IMR-90 (cell line): ENCODE results near the gene COL2A1. TPM values are rescaled to one million over a fixed set of nuclear protein-coding genes. Genes with fewer than 3 reads are reported as not detected.

Source experiments
- ATAC-seq: fragments of 200-7000 bp; cut with Tn5 transposase; 2 replicates; pipeline ENCODE4 v1.9.1; 2020; ENCODE audit warnings: low read depth, mild to moderate bottlenecking, moderate library complexity
- BruUV-seq: library from RNA; stranded (reverse); fragments of 400-500 nt; replicated peaks from 2 replicates; lab custom pipeline; 2021; lab: Mats Ljungman, UMichigan
- CTCF ChIA-PET: fragments of 300-600 bp; formaldehyde crosslinking; extraction: SDS; loops from one replicate; lab custom pipeline; 2021; ENCODE audit warnings: antibody characterized with exemption; lab: Yijun Ruan, JAX
- POLR2A ChIA-PET: fragments of 300-600 bp; sonication (Branson Sonifier 250); formaldehyde crosslinking; loops from one replicate; lab custom pipeline; 2022; ENCODE audit warnings: antibody characterized with exemption; ENCODE audit not compliant: unreplicated experiment; lab: Charles Lee
- DNase-seq: peaks from one replicate; pipeline ENCODE4 v3.0.0; 2013
- H2AFZ ChIP-seq: replicated peaks from 2 replicates; pipeline ENCODE3; 2013; ENCODE audit warnings: low read length, mild to moderate bottlenecking; ENCODE audit not compliant: poor library complexity
- H2AK5ac ChIP-seq: 2 replicates; pipeline ENCODE4 v1.6.1; 2013; ENCODE audit warnings: low read depth, low read length, inconsistent platforms
- H2AK9ac ChIP-seq: replicated peaks from 2 replicates; pipeline ENCODE3; 2013; ENCODE audit warnings: mild to moderate bottlenecking, low read depth, low read length, moderate library complexity; ENCODE audit not compliant: poor library complexity
- H2BK120ac ChIP-seq: 2 replicates; pipeline ENCODE4 v1.6.1; 2013; ENCODE audit warnings: low read depth, low read length, inconsistent platforms
- H2BK15ac ChIP-seq: 3 replicates; pipeline ENCODE4 v1.6.1; 2013; ENCODE audit warnings: low read depth, low read length, inconsistent platforms
- H2BK20ac ChIP-seq: 2 replicates; pipeline ENCODE4 v1.6.1; 2013; ENCODE audit warnings: low read depth, mild to moderate bottlenecking, inconsistent platforms, low read length, moderate library complexity
- H2BK5ac ChIP-seq: 2 replicates; pipeline ENCODE4 v1.6.1; 2013; ENCODE audit warnings: mild to moderate bottlenecking, low read depth, low read length, inconsistent platforms; ENCODE audit not compliant: poor library complexity, severe bottlenecking
- H3K14ac ChIP-seq: replicated peaks from 2 replicates; pipeline ENCODE4 v1.6.1; 2013; ENCODE audit warnings: low read depth, low read length, inconsistent platforms
- H3K18ac ChIP-seq: 2 replicates; pipeline ENCODE4 v1.6.1; 2013; ENCODE audit warnings: low read depth, low read length, control low read depth
- H3K23ac ChIP-seq: 2 replicates; pipeline ENCODE4 v1.6.1; 2013; ENCODE audit warnings: low read depth, low read length, inconsistent platforms
- H3K27ac ChIP-seq: 2 replicates; pipeline ENCODE4 v1.5.1; 2013; ENCODE audit warnings: mild to moderate bottlenecking, control low read depth, low read length; ENCODE audit not compliant: insufficient read depth
- H3K27me3 ChIP-seq: 2 replicates; pipeline ENCODE4 v1.6.1; 2013; ENCODE audit warnings: low read length; ENCODE audit not compliant: control insufficient read depth, insufficient read depth
- H3K36me3 ChIP-seq: 2 replicates; pipeline ENCODE4 v1.6.1; 2013; ENCODE audit warnings: low read length, mixed read lengths; ENCODE audit not compliant: control insufficient read depth, insufficient read depth
- H3K4ac ChIP-seq: 2 replicates; pipeline ENCODE4 v1.6.1; 2013; ENCODE audit warnings: low read depth, low read length, inconsistent platforms
- H3K4me1 ChIP-seq: 2 replicates; pipeline ENCODE4 v1.6.1; 2013; ENCODE audit warnings: low read length, mixed read lengths; ENCODE audit not compliant: control insufficient read depth, insufficient read depth
- H3K4me2 ChIP-seq: 2 replicates; pipeline ENCODE4 v1.6.1; 2013; ENCODE audit warnings: low read depth, mild to moderate bottlenecking, control low read depth, low read length, moderate library complexity
- H3K4me3 ChIP-seq: 2 replicates; pipeline ENCODE4 v1.5.1; 2013; ENCODE audit warnings: low read depth, mild to moderate bottlenecking, control low read depth, low read length, moderate library complexity; ENCODE audit not compliant: insufficient read depth
- H3K56ac ChIP-seq: 2 replicates; pipeline ENCODE4 v1.6.1; 2013; ENCODE audit warnings: low read length, inconsistent platforms; ENCODE audit not compliant: insufficient read depth; ENCODE audit errors: extremely low read depth
- H3K79me1 ChIP-seq, 2 experiments: 2 replicates each; pipeline ENCODE4 v1.6.1; 2013; ENCODE audit warnings: low read length in 2 of 2, inconsistent platforms in 1 of 2, low read depth in 1 of 2
- H3K9ac ChIP-seq: 2 replicates; pipeline ENCODE4 v1.6.1; 2013; ENCODE audit warnings: low read depth, low read length, control low read depth
- H3K9me1 ChIP-seq: 2 replicates; pipeline ENCODE4 v1.6.1; 2013; ENCODE audit warnings: low read length, inconsistent platforms; ENCODE audit not compliant: insufficient read depth
- H3K9me3 ChIP-seq: 2 replicates; pipeline ENCODE4 v1.6.1; 2013; ENCODE audit warnings: low read length; ENCODE audit not compliant: control insufficient read depth, insufficient read depth
- H4K20me1 ChIP-seq: 2 replicates; pipeline ENCODE4 v1.6.1; 2013; ENCODE audit warnings: low read length, inconsistent platforms; ENCODE audit not compliant: insufficient read depth
- H4K5ac ChIP-seq: 2 replicates; pipeline ENCODE4 v1.6.1; 2013; ENCODE audit warnings: mild to moderate bottlenecking, low read depth, low read length, control low read depth
- H4K8ac ChIP-seq, 2 experiments: 2 replicates each; pipeline ENCODE4 v1.6.1; 2013; ENCODE audit warnings: low read depth in 2 of 2, low read length in 2 of 2, control low read depth in 1 of 2, inconsistent platforms in 1 of 2
- H4K91ac ChIP-seq: 2 replicates; pipeline ENCODE4 v1.6.1; 2013; ENCODE audit warnings: low read depth, low read length, inconsistent platforms; ENCODE audit not compliant: insufficient read depth
- BHLHE40 ChIP-seq: fragments of 150-350 bp; IDR thresholded peaks from 2 replicates; pipeline ENCODE4 v1.6.1; 2016; ENCODE audit warnings: mild to moderate bottlenecking, low read depth, low read length
- CEBPB ChIP-seq: IDR thresholded peaks from 2 replicates; pipeline ENCODE4 v1.6.1; 2012; ENCODE audit warnings: low read depth, low read length, improper control_type of control experiment
- CHD1 ChIP-seq: IDR thresholded peaks from 2 replicates; pipeline ENCODE4 v1.6.1; 2012; ENCODE audit warnings: low read depth, low read length, improper control_type of control experiment
- FOS ChIP-seq: fragments of 150-350 bp; IDR thresholded peaks from 2 replicates; pipeline ENCODE4 v1.6.1; 2016; ENCODE audit warnings: low read depth, low read length
- MAFK ChIP-seq: IDR thresholded peaks from 2 replicates; pipeline ENCODE4 v1.6.1; 2012; ENCODE audit warnings: low read depth, low read length, improper control_type of control experiment
- MAZ ChIP-seq: IDR thresholded peaks from 2 replicates; pipeline ENCODE4 v1.6.1; 2012; ENCODE audit warnings: low read depth, mild to moderate bottlenecking, low read length, improper control_type of control experiment, moderate library complexity, borderline replicate concordance
- MXI1 ChIP-seq: IDR thresholded peaks from 2 replicates; pipeline ENCODE4 v1.6.1; 2012; ENCODE audit warnings: low read depth, mild to moderate bottlenecking, low read length, moderate library complexity, borderline replicate concordance
- NFE2L2 ChIP-seq: fragments of 150-350 bp; IDR thresholded peaks from 2 replicates; pipeline ENCODE4 v1.6.1; 2016; ENCODE audit warnings: low read depth, mild to moderate bottlenecking, low read length
- POLR2A ChIP-seq: IDR thresholded peaks from 2 replicates; pipeline ENCODE4 v1.6.1; 2012; ENCODE audit warnings: mild to moderate bottlenecking, low read depth, low read length
- RAD21 ChIP-seq: IDR thresholded peaks from 2 replicates; pipeline ENCODE4 v1.6.1; 2012; ENCODE audit warnings: low read length, improper control_type of control experiment
- RFX5 ChIP-seq: IDR thresholded peaks from 2 replicates; pipeline ENCODE4 v1.8.0; 2012; ENCODE audit warnings: low read depth, mild to moderate bottlenecking, low read length, moderate library complexity
- SMC3 ChIP-seq: fragments of 150-350 bp; IDR thresholded peaks from 2 replicates; pipeline ENCODE4 v1.6.1; 2016; ENCODE audit warnings: low read depth, mild to moderate bottlenecking, antibody characterized with exemption, low read length, moderate library complexity
- WGBS, 2 experiments: methylation state at CpG; one replicate each; pipeline versions ENCODE4 v1.1.5 to v1.1.7; 2013; ENCODE audit warnings: missing lambda C conversion rate in 2 of 2; ENCODE audit not compliant: insufficient read length in 1 of 2; ENCODE audit errors: extremely low coverage in 2 of 2; 5-methylcytosine and 5-hydroxymethylcytosine counted together
- dilution Hi-C: fragments of 300-500 bp; cut with HindIII; formaldehyde crosslinking; loops from one replicate; pipeline ENCODE4 v1.14.3; 2018; ENCODE audit warnings: low sequenced_read_pairs; ENCODE audit not compliant: unreplicated experiment
- in situ Hi-C: fragments of 300-500 bp; cut with MboI; formaldehyde crosslinking; loops from 3 replicates; pipeline ENCODE4 v1.14.3; 2019; ENCODE audit warnings: low sequenced_read_pairs, inconsistent platforms, mixed read lengths
- intact Hi-C: fragments of 100-400 bp; cut with micrococcal nuclease; formaldehyde crosslinking; loops from 2 replicates; pipeline ENCODE4 v1.10.0; 2022
- polyA plus RNA-seq, 3 experiments: library from polyadenylated mRNA; depleted of rRNA; stranded (reverse); fragments of >200 nt; gene quantifications; 2 replicates each; pipeline ENCODE4 v1.2.3, GENCODE V29; 2012; ENCODE audit warnings: low replicate concordance in 1 of 3
- total RNA-seq: library from RNA; depleted of rRNA; stranded (reverse); fragments of >200 nt; gene quantifications from 2 replicates; pipeline ENCODE4 v1.2.3, GENCODE V29; 2012
- TF ChIP-seq, protein P1 (sequence below): fragments of 150-350 bp; IDR thresholded peaks from 2 replicates; pipeline ENCODE4 v1.6.1; 2016; ENCODE audit warnings: low read depth, mild to moderate bottlenecking, low read length, moderate library complexity, borderline replicate concordance
- TF ChIP-seq, protein P2 (sequence below): conservative IDR thresholded peaks from 2 replicates; pipeline ENCODE4 v1.5.1; 2012; ENCODE audit warnings: mild to moderate bottlenecking, low read depth, low read length, improper control_type of control experiment
- TF ChIP-seq, protein P3 (sequence below): fragments of 150-350 bp; IDR thresholded peaks from 2 replicates; pipeline ENCODE4 v1.6.1; 2017; ENCODE audit warnings: mild to moderate bottlenecking, antibody characterized with exemption, low read length, low read depth

COL2A1 gene
- total and polyA plus RNA-seq, 2 of the 4 experiments (the other 2 are of a cell fraction) = 0.05 TPM; not detected in 1

- Histone ChIP-seq H4K8ac (no peak overlapping the region), H2BK15ac (no peak overlapping the region), H3K36me3 (no peaks in the 10 kb centered on the region), H3K14ac (no peak overlapping the region), H2BK5ac (no peak overlapping the region), H3K4me3 (no peak overlapping the region), H3K27me3 (peaks cover 45% of the 10 kb centered on the region), H4K5ac (no peak overlapping the region), H2BK20ac (no peak overlapping the region), H3K56ac (no peak overlapping the region), H3K4ac (no peak overlapping the region), H2AK9ac (no peak overlapping the region), H3K27ac (no peak overlapping the region), H3K9me1 (no peaks in the 10 kb centered on the region; the same call in 1 of the 2 replicates), H3K9me3 (no peaks in the 10 kb centered on the region), H3K4me2 (no peak overlapping the region), H4K20me1 (no peaks in the 10 kb centered on the region), H2BK120ac (no peak overlapping the region), H3K9ac (no peak overlapping the region), H3K4me1 (no peaks in the 10 kb centered on the region), H3K79me1 (no peaks in the 10 kb centered on the region), H2AFZ (no peak overlapping the region), H3K23ac (no peak overlapping the region), H2AK5ac (no peak overlapping the region), H4K91ac (no peak overlapping the region), H3K18ac (no peak overlapping the region)
- in situ Hi-C loops = no loop called here
- intact Hi-C loops = no loop called here
- BruUV-seq = no TSS peak
- CTCF ChIA-PET = no interaction called here
- dilution Hi-C loops = no loop called here
- WGBS, 2 experiments = no CpG with 5 or more reads among the region's 5 CpGs
- no peak for TF ChIP-seq SMC3
- TF ChIP-seq POLR2A = no peak
- TF ChIP-seq NFE2L2 = no peak
- TF ChIP-seq MXI1 = no peak
- no peak for TF ChIP-seq MAFK
- TF ChIP-seq, protein P1, sequence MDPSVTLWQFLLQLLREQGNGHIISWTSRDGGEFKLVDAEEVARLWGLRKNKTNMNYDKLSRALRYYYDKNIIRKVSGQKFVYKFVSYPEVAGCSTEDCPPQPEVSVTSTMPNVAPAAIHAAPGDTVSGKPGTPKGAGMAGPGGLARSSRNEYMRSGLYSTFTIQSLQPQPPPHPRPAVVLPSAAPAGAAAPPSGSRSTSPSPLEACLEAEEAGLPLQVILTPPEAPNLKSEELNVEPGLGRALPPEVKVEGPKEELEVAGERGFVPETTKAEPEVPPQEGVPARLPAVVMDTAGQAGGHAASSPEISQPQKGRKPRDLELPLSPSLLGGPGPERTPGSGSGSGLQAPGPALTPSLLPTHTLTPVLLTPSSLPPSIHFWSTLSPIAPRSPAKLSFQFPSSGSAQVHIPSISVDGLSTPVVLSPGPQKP = no peak
- TF ChIP-seq, protein P2, sequence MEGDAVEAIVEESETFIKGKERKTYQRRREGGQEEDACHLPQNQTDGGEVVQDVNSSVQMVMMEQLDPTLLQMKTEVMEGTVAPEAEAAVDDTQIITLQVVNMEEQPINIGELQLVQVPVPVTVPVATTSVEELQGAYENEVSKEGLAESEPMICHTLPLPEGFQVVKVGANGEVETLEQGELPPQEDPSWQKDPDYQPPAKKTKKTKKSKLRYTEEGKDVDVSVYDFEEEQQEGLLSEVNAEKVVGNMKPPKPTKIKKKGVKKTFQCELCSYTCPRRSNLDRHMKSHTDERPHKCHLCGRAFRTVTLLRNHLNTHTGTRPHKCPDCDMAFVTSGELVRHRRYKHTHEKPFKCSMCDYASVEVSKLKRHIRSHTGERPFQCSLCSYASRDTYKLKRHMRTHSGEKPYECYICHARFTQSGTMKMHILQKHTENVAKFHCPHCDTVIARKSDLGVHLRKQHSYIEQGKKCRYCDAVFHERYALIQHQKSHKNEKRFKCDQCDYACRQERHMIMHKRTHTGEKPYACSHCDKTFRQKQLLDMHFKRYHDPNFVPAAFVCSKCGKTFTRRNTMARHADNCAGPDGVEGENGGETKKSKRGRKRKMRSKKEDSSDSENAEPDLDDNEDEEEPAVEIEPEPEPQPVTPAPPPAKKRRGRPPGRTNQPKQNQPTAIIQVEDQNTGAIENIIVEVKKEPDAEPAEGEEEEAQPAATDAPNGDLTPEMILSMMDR = no peak
- TF ChIP-seq FOS = no peak
- no peak for TF ChIP-seq CHD1
- TF ChIP-seq RFX5 = no peak
- no peak for TF ChIP-seq CEBPB
- TF ChIP-seq MAZ = no peak
- no peak for TF ChIP-seq BHLHE40
- TF ChIP-seq, protein P3, sequence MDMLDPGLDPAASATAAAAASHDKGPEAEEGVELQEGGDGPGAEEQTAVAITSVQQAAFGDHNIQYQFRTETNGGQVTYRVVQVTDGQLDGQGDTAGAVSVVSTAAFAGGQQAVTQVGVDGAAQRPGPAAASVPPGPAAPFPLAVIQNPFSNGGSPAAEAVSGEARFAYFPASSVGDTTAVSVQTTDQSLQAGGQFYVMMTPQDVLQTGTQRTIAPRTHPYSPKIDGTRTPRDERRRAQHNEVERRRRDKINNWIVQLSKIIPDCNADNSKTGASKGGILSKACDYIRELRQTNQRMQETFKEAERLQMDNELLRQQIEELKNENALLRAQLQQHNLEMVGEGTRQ = no peak
- TF ChIP-seq RAD21 = no peak
- ATAC-seq = no peak
- DNase-seq = no peak
- POLR2A ChIA-PET = no interaction called here
Measured at GRCh38 chr12:47982311-47982710, 22.0 kb downstream of the COL2A1 start.
